LHCN-M2 (cell line): ENCODE data around the gene SYNPO2. TPM values are rescaled to one million over a fixed set of nuclear protein-coding genes. Genes with fewer than 3 reads are reported as not detected.

Experiments
- DNase-seq: peaks from one replicate; pipeline ENCODE4 v3.0.0-alpha.2; 2012; ENCODE audit warnings: low read depth
- total RNA-seq: library from RNA; depleted of rRNA; stranded (reverse); fragments of >200 nt; gene quantifications from 2 replicates; pipeline ENCODE4 v1.2.3, GENCODE V29; 2014

The SYNPO2 gene
- total RNA-seq, 1 experiment from 2014 or later = 69.7 TPM

DNA sequence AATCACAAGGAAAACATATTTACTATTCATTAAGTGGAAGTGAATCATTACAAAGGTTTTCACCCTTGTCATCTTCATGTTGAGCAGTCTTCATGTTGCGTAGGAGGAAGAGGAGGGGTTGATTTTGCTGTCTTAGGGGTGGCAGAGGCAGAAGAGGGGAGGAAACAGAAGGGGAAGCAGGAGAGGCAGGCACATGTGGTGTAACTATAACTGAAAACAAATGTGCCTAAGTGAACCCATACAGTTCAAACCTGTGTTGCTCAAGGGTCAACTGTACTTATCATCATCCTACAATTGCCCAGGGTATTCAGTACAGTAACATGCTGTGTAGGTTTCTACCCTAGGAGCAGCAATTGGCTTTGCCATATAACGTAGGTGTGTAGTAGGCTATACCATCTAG lies 47.2 kb downstream of the SYNPO2 start:
- no peak for DNase-seq

- DNase-seq = peak; percentile 49
Observed at GRCh38 chr4:118936406-118936805, 47.8 kb downstream of the SYNPO2 start.

DNA sequence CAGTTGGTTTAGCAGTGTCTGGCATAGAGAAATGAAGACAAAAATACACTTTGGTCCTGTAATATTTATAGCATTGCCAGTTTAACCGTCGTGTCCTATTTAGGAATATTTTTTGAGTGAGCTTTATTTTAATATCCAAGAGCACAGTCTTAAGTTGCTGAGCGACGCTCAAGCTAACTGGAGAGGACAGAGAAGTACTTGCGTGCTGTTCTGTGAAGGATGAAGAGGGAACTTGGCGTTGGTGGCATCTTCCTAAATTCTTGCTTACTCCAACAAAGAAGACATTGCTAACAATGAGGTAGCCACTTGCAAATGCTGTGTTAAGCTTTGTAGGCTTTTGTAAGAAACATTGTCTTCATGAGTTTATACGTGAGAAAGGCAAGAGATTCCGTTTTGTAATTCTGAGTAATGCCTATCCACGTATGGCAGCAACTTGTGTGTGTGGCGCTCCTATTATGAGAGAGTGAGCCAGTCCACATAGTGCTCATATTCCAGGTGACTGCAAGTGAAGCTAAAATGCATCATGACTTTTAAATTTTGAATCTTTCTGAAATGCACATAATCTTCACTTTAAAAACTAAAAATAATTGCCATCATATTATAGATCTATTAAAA lies 50.6 kb downstream of the SYNPO2 start:
- no peak for DNase-seq

DNA sequence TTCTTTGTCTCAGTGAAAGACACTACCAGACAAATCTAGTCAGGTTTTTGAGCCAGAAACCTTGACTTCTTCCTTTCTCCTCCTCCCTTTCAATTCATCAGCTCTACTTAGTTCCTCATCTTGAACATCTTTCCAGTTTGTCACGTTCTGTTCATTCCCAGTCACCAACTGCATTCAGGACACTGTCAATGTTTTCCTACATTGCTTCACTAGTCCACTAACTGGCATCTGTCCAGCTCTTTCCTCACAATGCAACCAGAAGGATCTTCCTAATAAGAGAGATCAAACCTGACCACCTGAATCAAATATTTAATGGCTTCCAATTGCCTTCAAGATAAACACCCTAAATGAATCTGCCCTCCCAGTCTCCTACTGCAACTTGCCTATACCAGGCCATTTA lies 52.5 kb downstream of the SYNPO2 start:
- peak; percentile 45 for DNase-seq

DNA sequence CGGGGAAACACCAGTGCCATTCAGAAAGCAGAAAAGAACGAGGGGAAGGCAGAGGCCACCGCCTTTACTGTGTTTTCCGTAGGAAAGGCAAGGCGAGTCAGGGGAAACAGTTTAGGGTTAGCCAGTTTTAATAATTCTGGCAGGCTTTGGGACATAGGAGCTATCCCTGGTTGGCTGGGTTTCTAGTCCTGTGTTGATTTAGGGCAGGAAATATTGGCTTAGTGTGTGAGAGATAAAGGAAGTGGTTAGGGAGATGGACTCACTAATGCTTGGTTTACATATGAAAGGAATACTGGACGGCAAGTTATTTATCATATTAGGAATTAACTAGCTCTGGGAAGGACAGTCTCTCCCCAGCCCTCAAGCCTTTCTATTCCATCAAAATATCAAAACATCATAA lies 53.1 kb downstream of the SYNPO2 start:
- DNase-seq = peak; percentile 55

DNA sequence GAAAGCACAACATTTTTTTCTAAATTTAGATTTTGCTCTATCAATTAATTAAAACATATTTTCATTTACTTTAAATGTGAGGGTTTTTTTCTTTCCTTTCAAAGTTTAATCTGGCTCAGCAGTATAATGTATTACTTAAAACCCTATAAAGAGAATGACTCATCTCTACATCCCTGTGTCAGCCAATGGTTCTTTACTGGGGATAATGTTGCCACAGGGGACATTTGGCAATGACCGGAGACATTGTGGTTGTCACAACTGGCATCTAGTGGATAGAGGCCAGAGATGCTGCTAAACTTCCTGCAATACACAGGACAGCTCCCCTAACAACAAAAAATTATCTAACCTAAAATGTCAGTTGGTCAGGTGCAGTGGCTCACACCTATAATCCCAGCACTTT lies 53.8 kb downstream of the SYNPO2 start:
- DNase-seq = peak; percentile 75

DNA sequence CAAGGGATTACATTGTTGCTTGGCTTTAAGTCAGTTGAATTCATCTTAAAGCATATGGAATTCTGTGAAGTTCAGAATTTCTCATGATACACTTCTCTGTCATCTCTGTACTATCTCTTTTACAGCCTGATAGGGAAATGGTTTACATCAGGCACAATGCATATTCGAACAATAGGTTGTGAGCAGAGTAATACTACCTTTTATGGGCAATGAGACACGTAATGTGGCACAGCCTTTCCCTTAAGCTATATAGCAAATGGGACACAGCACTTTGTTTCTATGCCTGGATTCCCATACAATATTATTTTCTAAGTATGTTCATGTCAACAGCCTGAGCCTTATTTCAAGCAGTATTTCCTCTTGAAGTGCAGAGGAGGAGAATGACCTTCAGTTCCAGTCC lies 58.4 kb downstream of the SYNPO2 start:
- no peak for DNase-seq

DNA sequence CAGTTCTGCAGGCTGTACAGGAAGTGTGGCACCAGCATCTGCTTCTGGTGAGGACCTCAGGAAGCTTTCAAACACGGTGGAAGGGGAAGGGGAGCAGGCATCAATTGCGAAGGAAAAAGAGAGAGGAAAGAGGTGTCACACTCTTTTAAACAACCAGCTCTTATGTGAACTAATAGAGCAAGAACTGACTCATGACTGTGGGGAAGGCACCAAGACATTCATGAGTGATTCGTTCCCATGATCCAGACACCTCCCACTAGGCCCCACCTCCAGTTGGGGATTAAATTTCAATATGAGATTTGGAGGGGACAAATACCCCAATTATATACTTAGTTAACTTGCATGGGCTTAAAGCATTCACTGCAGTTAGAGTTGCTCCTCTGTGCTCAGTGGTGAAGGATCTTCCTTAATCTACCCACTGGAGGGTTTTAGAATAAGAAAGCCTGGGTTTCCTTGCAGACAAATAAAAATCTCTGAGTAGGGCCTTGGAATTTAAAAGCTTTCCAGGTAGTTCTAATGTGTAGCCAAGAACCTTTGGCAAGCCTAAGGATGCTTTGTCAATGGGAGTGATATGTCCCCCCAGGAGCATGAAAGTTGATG lies 60.0 kb downstream of the SYNPO2 start:
- no peak for DNase-seq

DNA sequence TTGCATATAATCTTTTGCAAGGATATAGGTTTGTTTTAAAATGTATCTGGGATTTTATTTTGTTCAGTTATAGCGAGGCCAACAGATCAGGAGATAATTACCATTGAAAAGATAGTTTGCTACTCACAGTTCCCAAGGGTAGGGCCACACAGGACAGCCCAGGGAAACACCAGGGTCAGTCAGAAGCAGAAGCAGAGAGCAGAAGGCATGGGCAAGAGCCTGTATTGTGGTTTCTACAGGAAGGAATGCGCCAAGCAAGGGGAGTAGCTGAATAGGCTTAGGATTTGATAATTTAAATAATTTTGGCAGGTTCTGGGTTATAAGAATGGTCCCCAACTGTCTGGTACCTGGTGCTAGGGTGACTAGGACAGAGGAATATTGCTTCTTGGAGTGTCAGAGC lies 61.6 kb downstream of the SYNPO2 start:
- no peak for DNase-seq

GRCh38 chr4:118950929-118951570 lies 62.4 kb downstream of the SYNPO2 start:
- no peak for DNase-seq

- peak; percentile 53 for DNase-seq
Observed at GRCh38 chr4:118953276-118953675, 64.6 kb downstream of the SYNPO2 start.

DNA sequence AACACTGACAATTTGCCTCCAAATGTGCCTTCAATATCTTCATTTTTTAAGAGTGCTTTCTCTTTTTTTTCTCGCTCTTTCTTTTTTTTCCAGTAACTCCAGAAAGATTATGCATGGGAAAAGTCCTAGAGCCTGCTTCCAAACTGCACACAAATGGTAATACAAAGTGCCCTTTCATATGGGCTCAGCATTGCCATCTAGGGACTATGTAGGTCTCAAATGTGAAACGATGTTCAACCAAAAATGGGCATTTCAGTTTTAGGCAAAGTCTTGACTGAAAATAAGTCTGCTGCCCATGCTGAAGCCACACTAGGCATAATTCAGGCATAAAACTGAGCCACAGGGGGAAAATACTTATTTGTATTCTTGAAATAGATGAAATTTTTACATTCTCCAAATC lies 65.6 kb downstream of the SYNPO2 start:
- DNase-seq = peak; percentile 78

DNA sequence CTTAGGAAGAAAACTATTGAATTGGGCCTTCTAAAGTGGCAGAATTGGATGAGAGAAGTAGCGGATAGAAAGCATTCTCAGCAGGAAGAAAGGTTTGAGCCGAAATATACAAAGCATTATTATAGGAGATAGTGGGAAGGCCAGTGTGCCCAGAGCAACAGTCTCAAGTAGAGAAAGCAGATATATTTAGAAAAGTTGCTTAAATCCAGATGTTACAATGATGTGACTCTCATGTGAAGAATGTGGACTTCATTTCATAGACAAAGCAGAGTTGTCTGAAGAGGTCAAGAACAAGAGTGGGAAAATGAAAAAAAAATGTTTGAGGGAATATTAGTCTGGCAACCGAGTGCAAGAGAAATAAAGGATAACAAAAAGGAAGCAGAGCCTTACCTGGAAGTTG lies 66.9 kb downstream of the SYNPO2 start:
- DNase-seq = no peak

GRCh38 chr4:118957722-118958445 lies 69.2 kb downstream of the SYNPO2 start:
- no peak for DNase-seq

DNA sequence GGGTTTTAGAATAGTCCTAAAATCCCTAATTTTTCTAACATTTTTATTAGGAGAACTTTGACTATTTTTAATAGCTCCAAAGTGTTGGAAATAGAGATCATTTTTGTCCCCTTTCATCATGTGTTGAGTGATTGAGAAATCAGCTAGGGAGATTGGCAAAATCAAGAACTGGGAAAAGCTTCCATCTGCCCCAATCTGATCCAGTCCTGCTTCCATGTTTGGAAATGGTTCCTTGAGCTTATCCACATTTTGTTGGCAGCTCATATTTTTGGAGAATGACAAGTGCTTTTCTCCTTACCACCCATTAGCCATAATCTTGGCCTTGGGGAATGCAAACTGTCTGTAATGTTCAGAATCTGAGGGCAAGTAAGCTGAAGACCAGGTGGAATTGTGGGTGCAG lies 73.9 kb downstream of the SYNPO2 start:
- no peak for DNase-seq

DNA sequence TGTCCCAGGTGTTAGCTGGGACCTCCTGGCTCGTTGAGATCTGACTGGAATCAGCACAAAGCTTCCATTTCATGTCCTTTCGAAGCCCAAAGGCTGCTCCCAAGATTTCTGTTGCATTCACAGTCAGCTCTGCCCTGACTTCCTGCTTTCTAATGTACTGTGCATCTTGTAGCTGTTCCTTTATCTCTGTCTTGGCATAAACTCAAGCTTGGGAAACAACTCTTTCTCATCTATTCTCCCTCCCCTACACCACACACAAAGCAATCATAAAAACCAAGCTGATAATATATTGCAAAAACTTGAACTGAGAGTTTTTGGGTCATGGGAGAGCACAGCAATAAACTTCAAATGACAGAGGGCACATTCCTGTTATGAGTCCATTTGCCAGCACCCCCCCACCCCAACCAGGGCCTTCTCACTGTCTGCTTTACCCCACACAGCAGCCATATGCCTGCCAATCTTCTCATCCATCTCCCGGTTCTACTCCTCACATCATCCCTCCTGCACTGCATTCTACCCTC lies 76.3 kb downstream of the SYNPO2 start:
- DNase-seq = peak; percentile 30

DNA sequence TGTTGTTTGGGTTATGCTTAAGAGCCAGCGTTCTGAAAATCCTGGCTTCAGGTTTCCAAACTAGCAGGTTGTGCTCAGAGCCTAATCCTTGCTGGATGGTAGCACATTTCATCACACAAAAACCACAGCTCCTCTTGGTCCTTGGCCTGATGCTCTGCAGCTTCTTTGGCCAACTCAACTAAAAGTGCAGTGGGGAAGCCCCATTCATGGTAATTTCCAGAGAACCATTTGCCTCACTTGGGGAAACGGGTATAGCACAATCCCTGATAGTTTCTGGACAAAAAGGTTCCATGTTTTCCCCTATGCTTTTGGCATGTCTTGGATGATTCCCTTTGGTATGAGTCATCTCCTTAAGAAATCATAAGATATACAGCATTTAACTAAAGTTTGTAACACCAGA lies 78.7 kb downstream of the SYNPO2 start:
- DNase-seq = peak; percentile 77

DNA sequence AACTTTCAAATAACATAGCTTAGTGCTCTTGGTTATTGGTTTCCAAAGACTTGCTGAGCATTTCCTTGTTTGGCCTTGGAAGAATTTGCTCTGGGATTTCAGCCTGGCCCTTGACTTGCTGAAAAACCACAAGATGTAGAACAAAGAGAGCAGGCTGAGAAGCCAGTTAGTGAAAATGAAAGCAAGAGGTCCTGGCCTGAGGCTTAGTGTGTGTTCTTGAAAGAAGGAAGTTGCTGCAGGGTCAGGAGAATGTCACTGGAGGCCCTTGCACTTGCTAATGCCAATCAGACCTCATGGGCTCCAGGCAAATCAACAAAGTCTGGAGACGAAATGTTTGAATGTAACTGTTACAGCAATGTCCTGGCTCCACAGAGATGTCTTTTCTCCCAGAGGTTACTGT lies 79.4 kb downstream of the SYNPO2 start:
- DNase-seq = peak; percentile 99

DNA sequence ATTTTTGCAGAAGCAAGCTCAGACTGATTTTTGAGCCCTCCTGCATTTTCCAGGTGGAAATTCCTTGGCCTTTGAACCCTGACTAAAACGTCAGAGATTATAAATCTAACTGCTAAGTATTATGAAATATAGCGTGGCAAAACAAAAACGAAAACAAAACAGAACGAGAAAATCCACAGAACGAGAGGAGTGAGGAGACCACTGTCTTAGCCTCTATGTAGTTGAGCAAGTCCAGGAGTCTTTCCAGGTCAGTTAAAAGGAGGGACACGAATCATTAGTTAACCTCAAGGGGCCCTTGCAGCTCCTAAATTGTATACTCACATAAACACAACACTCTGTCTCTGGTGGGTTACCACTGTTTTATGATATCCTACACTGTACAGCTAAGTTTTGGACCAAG lies 80.2 kb downstream of the SYNPO2 start:
- peak; percentile 19 for DNase-seq

DNA sequence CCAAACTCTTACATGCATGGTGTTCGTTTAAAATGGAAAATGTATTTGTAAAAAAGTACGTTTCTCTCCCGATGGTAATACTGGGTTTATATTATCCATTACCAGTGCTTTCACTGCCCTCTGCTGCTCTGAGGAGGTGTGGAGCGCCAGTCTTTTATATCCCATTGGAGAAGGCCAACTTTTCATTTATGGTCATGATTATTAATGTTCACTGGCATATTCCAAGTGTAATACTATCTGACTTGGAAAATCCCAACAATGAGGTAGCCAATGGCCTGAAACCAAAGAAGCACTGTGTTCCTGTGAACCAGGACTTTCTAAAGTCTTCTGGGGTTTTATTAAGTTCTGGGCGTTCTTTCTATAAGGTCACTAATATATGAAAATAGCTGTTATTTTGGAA lies 80.7 kb downstream of the SYNPO2 start:
- peak; percentile 90 for DNase-seq

GRCh38 chr4:118972167-118972566 lies 83.5 kb downstream of the SYNPO2 start:
- DNase-seq = no peak

- DNase-seq = peak; percentile 37
Observed at GRCh38 chr4:118973295-118973694, 84.6 kb downstream of the SYNPO2 start.
